WERI-Rb-1 (cell line): ENCODE results near the gene KCNQ2.
A peak's percentile ranks its signal among the peaks of the same experiment; 100 is the strongest.

Source experiments
- DNase-seq: peaks from one replicate; pipeline ENCODE4 v3.0.0-alpha.2; 2020
- H3K27ac ChIP-seq: fragments of 250-450 bp; sonication (Bioruptor Pico); 2 replicates; pipeline ENCODE4 v1.5.1; 2020; ENCODE audit warnings: mild to moderate bottlenecking, moderate library complexity
- H3K27me3 ChIP-seq: fragments of 250-450 bp; sonication (Bioruptor Pico); 2 replicates; pipeline ENCODE4 v1.5.1; 2021; ENCODE audit warnings: mild to moderate bottlenecking, low read depth, moderate library complexity; ENCODE audit not compliant: insufficient read depth, severe bottlenecking
- H3K36me3 ChIP-seq: fragments of 250-450 bp; sonication (Bioruptor Pico); 2 replicates; pipeline ENCODE4 v1.5.1; 2020; ENCODE audit warnings: mild to moderate bottlenecking, moderate library complexity
- H3K4me3 ChIP-seq: 2 replicates; pipeline ENCODE4 v1.5.1; 2011; ENCODE audit warnings: low read depth, mild to moderate bottlenecking, control low read depth, low read length
- H3K9me3 ChIP-seq: fragments of 250-450 bp; sonication (Bioruptor Pico); 2 replicates; pipeline ENCODE4 v1.5.1; 2021; ENCODE audit warnings: mild to moderate bottlenecking, moderate library complexity; ENCODE audit not compliant: severe bottlenecking
- TF ChIP-seq, protein P1 (sequence below): IDR thresholded peaks from 2 replicates; pipeline ENCODE4 v1.5.1; 2011; ENCODE audit warnings: low read depth, mild to moderate bottlenecking, control low read depth, inconsistent platforms, low read length

The KCNQ2 gene

DNA sequence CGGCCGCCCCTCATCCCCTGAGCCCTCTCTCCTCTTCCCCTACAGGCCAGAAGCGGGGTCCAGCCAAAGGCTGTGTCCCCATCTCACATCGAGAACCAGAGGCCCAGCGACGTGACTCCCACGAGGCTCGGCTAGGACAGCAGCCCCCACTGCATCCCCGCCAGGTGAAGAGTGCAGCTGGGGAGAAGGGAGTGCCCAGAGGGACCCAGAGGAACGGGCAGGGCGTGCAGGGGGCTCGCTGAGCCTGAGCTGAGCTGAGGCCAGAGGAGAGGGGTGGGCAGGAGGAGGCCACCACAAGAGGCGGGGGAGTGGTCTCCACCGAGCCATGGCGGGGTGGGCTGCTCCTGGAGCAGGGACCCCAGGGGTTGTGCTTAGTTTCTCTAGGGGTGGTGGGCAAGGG lies 32.6 kb downstream of the KCNQ2 start:
- no peak for DNase-seq
- H3K36me3 ChIP-seq = peaks cover 17% of the 10 kb centered on the region; the same call in 1 of the 2 replicates
- peaks cover 4% of the 10 kb centered on the region for H3K9me3 ChIP-seq

GRCh38 chr20:63438121-63438520 lies 34.3 kb downstream of the KCNQ2 start:
- Histone ChIP-seq H3K27me3 (no peaks in the 10 kb centered on the region), H3K9me3 (no peaks in the 10 kb centered on the region), H3K27ac (no peak overlapping the region), H3K36me3 (peaks cover 9% of the 10 kb centered on the region; the same call in 1 of the 2 replicates), H3K4me3 (no peak overlapping the region)
- no peak for DNase-seq
- TF ChIP-seq, protein P1, sequence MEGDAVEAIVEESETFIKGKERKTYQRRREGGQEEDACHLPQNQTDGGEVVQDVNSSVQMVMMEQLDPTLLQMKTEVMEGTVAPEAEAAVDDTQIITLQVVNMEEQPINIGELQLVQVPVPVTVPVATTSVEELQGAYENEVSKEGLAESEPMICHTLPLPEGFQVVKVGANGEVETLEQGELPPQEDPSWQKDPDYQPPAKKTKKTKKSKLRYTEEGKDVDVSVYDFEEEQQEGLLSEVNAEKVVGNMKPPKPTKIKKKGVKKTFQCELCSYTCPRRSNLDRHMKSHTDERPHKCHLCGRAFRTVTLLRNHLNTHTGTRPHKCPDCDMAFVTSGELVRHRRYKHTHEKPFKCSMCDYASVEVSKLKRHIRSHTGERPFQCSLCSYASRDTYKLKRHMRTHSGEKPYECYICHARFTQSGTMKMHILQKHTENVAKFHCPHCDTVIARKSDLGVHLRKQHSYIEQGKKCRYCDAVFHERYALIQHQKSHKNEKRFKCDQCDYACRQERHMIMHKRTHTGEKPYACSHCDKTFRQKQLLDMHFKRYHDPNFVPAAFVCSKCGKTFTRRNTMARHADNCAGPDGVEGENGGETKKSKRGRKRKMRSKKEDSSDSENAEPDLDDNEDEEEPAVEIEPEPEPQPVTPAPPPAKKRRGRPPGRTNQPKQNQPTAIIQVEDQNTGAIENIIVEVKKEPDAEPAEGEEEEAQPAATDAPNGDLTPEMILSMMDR = no peak

More for the DNA sequence above, 32.6 kb downstream of the KCNQ2 start:
- no peak overlapping the region for H3K27ac ChIP-seq
- H3K4me3 ChIP-seq = no peak overlapping the region
- TF ChIP-seq, protein P1 = no peak
- no peaks in the 10 kb centered on the region for H3K27me3 ChIP-seq

- no peak overlapping the region for H3K4me3 ChIP-seq
- DNase-seq = peak; percentile 61
- peaks cover 9% of the 10 kb centered on the region; the same call in 1 of the 2 replicates for H3K36me3 ChIP-seq
- TF ChIP-seq, protein P1 = no peak
- no peaks in the 10 kb centered on the region for H3K27me3 ChIP-seq
- H3K9me3 ChIP-seq = no peaks in the 10 kb centered on the region
- no peak overlapping the region for H3K27ac ChIP-seq
Measured at GRCh38 chr20:63435552-63435951, 36.9 kb downstream of the KCNQ2 start.

DNA sequence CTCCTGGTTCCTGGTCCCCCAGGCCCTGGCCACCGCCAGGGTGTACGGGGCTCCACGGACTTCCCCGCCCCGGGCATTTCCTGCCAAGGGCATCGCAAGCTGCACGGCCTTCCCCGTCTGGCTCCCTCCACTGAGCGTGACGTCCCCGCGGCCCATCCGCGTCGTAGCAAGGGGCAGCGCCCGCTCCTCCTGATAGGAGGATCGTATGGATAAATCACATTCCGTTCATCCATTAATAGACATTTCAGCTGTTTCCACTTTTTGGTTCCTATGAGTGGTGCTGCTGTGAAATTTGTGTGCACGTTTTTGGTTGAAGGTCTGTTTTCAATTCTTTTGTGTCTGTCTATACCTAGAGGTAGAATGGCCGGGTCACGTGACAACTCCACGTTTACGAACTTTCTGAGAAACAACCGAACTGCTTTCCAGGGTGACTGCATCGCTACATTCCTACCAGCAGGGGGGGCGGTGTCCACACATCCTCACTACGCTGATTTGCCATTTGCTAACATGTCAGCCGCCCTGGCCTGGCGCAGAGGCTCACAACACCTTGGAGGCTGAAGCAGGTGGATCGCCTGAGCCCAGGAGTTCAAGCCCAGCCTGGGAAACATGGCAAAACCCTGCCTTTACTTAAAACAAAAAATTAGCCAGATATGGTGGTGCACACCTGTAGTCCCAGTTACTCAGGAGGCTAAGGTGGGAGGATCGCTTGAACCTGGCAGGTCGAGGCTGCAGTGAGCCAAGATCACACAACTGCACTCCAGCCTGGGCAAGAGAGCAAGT lies 37.7 kb downstream of the KCNQ2 start:
- Histone ChIP-seq H3K4me3 (no peak overlapping the region), H3K27ac (no peak overlapping the region), H3K27me3 (no peaks in the 10 kb centered on the region), H3K9me3 (no peaks in the 10 kb centered on the region), H3K36me3 (peaks cover 9% of the 10 kb centered on the region; the same call in 1 of the 2 replicates)
- TF ChIP-seq, protein P1 = peak; percentile 91
- peak; percentile 78 for DNase-seq

DNA sequence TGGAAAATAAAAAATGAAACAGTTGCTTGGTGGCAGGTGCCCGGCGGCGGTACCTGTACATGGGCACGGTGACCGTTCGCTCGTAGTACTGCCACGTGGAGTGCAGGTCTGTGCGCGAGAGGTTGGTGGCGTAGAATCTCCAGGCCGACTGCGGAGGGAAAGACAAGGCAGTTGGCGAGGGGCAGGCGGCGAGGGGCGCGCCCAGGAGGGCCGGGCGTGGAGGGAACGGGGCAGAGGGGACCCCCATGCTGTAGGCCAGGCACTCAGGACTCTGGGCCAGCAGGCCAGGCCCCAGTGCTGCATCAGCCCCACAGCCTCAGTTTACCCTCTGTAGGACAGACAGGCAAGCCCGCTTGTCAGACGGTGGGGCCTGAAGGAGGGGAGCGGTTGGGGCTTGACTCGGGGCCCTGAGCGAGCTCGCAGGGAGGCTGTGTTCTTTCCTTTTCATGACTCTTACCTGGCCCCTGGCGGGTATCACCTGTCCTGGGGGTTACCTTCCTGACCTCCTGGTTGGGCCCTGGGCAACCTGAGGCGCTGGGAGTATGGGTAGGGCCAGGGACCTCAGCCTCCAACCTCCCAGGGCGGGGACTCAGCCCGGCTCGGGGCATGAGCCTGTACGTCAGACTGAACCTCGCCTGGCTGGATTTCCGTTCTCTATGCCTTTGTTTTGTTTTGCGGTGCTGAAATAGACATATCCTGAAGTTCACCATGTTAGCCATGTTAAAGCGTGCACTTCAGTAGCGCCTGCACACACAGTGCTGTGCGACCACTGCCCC lies 38.5 kb downstream of the KCNQ2 start:
- H3K27ac ChIP-seq = no peak overlapping the region
- peaks cover 6% of the 10 kb centered on the region; the same call in 1 of the 2 replicates for H3K36me3 ChIP-seq
- H3K9me3 ChIP-seq = no peaks in the 10 kb centered on the region
- TF ChIP-seq, protein P1 = no peak
- H3K27me3 ChIP-seq = no peaks in the 10 kb centered on the region
- DNase-seq = no peak
- no peak overlapping the region for H3K4me3 ChIP-seq
